Right lobe of liver (tissue), 4 donors: ENCODE results near the gene KIAA0825.
"Not testable (repeated sequence)": the region's sequence is repeated elsewhere in the genome, so short reads cannot be mapped to it uniquely, and the experiment has no call there.

Experiments used
- POLR2A ChIP-seq: fragments of 450-650 bp; IDR thresholded peaks from one replicate; pipeline ENCODE4 v1.6.1; 2017; ENCODE audit warnings: antibody characterized with exemption, mild to moderate bottlenecking
- TF ChIP-seq, protein P1 (sequence below), 4 donors: fragments of 200-600 bp in 3 of 4; fragments of 450-650 bp in 1 of 4; IDR thresholded peaks; one replicate each; pipeline versions ENCODE4 v1.5.1 to v1.8.0; 2016 to 2022; ENCODE audit warnings: antibody characterized with exemption in 4 of 4, mild to moderate bottlenecking in 2 of 4
- donor health status: DM: no; HTN: no; CAD: no.
- donor health status: DM: no; HTN: no; CAD: no.
- donor health status: DM: no; HTN: yes; CAD: no.

DNA sequence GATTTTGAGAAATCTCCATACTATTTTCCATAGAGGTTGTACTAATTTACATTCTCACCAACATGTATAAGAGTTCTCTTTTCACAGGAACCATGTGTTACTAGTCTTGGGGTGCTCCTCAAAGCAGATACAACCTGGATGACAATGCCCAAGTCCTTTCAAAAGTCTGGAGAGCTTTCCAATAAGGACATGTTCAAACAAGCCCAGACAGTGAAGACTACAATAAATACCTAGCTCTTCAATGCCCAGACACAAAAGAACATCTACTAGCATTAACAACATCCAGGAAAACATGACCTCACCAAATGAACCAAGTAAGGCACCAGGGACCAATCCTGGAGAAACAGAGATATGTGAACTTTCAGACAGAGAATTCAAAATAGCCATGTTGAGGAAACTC, 474.8 kb downstream of the KIAA0825 start:
- TF ChIP-seq, protein P1, sequence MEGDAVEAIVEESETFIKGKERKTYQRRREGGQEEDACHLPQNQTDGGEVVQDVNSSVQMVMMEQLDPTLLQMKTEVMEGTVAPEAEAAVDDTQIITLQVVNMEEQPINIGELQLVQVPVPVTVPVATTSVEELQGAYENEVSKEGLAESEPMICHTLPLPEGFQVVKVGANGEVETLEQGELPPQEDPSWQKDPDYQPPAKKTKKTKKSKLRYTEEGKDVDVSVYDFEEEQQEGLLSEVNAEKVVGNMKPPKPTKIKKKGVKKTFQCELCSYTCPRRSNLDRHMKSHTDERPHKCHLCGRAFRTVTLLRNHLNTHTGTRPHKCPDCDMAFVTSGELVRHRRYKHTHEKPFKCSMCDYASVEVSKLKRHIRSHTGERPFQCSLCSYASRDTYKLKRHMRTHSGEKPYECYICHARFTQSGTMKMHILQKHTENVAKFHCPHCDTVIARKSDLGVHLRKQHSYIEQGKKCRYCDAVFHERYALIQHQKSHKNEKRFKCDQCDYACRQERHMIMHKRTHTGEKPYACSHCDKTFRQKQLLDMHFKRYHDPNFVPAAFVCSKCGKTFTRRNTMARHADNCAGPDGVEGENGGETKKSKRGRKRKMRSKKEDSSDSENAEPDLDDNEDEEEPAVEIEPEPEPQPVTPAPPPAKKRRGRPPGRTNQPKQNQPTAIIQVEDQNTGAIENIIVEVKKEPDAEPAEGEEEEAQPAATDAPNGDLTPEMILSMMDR (IDR thresholded peaks at IDR 0.05), result not testable (repeated sequence)
- not testable (repeated sequence) for TF ChIP-seq POLR2A
